Prostate gland (tissue), 2 donors: ENCODE measurements around the gene ZNF185. TPM values are rescaled to one million over a fixed set of nuclear protein-coding genes. Genes with fewer than 3 reads are reported as not detected.
A peak's percentile ranks its signal among the peaks of the same experiment; 100 is the strongest.

ENCODE experiments used
- DNase-seq: peaks from one replicate; pipeline ENCODE4 v3.0.0-alpha.2; 2019; ENCODE audit warnings: low spot score
- H3K27ac ChIP-seq, 2 donors: fragments of 200-600 bp; sonication (generic); 2 replicates each; pipeline ENCODE4 v1.5.1; 2017 to 2019
- H3K27me3 ChIP-seq: fragments of 200-600 bp; sonication (generic); replicated peaks from 2 replicates; pipeline ENCODE4 v1.5.1; 2019; ENCODE audit not compliant: insufficient read depth
- H3K36me3 ChIP-seq, 2 donors: fragments of 200-600 bp; sonication (generic); 1 replicate in 1 of 2; 2 replicates in 1 of 2; pipeline versions ENCODE4 v1.5.1 to v1.8.1; 2017 to 2019
- H3K4me1 ChIP-seq: fragments of 200-600 bp; sonication (generic); replicated peaks from 2 replicates; pipeline ENCODE4 v1.5.1; 2019
- H3K4me3 ChIP-seq, 2 donors: fragments of 200-600 bp; sonication (generic); 2 replicates each; pipeline ENCODE4 v1.5.1; 2017 to 2019
- H3K9me3 ChIP-seq: fragments of 200-600 bp; sonication (generic); 2 replicates; pipeline ENCODE4 v1.5.1; 2017
- CTCF ChIP-seq, 4 experiments: fragments of 200-600 bp in 2 of 4; fragments of 450-650 bp in 2 of 4; sonication (generic) in 2 of 4; IDR thresholded peaks; 1 replicate in 3 of 4; 2 replicates in 1 of 4; pipeline ENCODE4 v1.5.1; 2016 to 2019; ENCODE audit warnings: antibody characterized with exemption in 4 of 4, mild to moderate bottlenecking in 2 of 4, moderate library complexity in 2 of 4
- POLR2A ChIP-seq: fragments of 450-650 bp; IDR thresholded peaks from one replicate; pipeline ENCODE4 v1.6.1; 2016; ENCODE audit warnings: antibody characterized with exemption, mild to moderate bottlenecking
- POLR2AphosphoS5 ChIP-seq: sonication (generic); formaldehyde crosslinking; IDR thresholded peaks from one replicate; pipeline ENCODE4 v1.6.1; 2017; ENCODE audit warnings: antibody characterized with exemption
- WGBS: methylation state at CpG from one replicate; pipeline ENCODE4 v1.1.5; 2018; 5-methylcytosine and 5-hydroxymethylcytosine counted together
- intact Hi-C: fragments of 100-400 bp; cut with DNase I; formaldehyde crosslinking; loops from one replicate; pipeline ENCODE4 v1.14.2; 2022
- total RNA-seq, 2 donors: library from RNA; depleted of rRNA; stranded (reverse); fragments of >200 nt; gene quantifications; one replicate each; pipeline ENCODE4 v1.1.0, GENCODE V29; 2016

The ZNF185 gene
- total RNA-seq, 2 donors from 2014 or later: 20.3 to 27.1 TPM

GRCh38 chrX:152902502-152902820 is 4.6 kb downstream of the ZNF185 start:
- Histone ChIP-seq H3K4me1 (no peaks in the 10 kb centered on the region), H3K4me3 (no peak overlapping the region), H3K27ac (no peak overlapping the region), H3K9me3 (no peaks in the 10 kb centered on the region), H3K27me3 (no peaks in the 10 kb centered on the region), H3K36me3 (no peaks in the 10 kb centered on the region)
- 67% methylated on average over 4 of the region's 4 CpGs for WGBS
- TF ChIP-seq CTCF (IDR thresholded peaks at IDR 0.05) (no peak), POLR2AphosphoS5 (no peak), POLR2A (no peak)
- DNase-seq: no peak
- intact Hi-C loops: no loop called here

GRCh38 chrX:152903589-152903988 is 5.7 kb downstream of the ZNF185 start:
- no peaks in the 10 kb centered on the region for H3K4me1 ChIP-seq
- H3K27ac ChIP-seq: no peak overlapping the region
- intact Hi-C loops: no loop called here
- no peaks in the 10 kb centered on the region for H3K27me3 ChIP-seq
- no peak for DNase-seq
- H3K36me3 ChIP-seq: no peaks in the 10 kb centered on the region
- 60% methylated on average over 3 of the region's 9 CpGs for WGBS
- TF ChIP-seq POLR2AphosphoS5 (no peak), CTCF (IDR thresholded peaks at IDR 0.05) (no peak), POLR2A (no peak)
- H3K9me3 ChIP-seq: no peaks in the 10 kb centered on the region
- H3K4me3 ChIP-seq: no peak overlapping the region

GRCh38 chrX:152904151-152905080 is 6.5 kb downstream of the ZNF185 start:
- WGBS: 48% methylated on average over 14 of the region's 20 CpGs
- TF ChIP-seq POLR2A: no peak
- peak in 3 of 4 experiments; percentile 36 to 54 (median 42) for TF ChIP-seq CTCF (IDR thresholded peaks at IDR 0.05)
- DNase-seq: no peak
- H3K36me3 ChIP-seq: no peaks in the 10 kb centered on the region
- no peak overlapping the region for H3K27ac ChIP-seq
- intact Hi-C loops: no loop called here
- H3K27me3 ChIP-seq: no peaks in the 10 kb centered on the region
- no peaks in the 10 kb centered on the region for H3K9me3 ChIP-seq
- no peaks in the 10 kb centered on the region for H3K4me1 ChIP-seq
- H3K4me3 ChIP-seq: no peak overlapping the region

GRCh38 chrX:152905081-152905420 is 7.2 kb downstream of the ZNF185 start:
- no peak for DNase-seq
- WGBS: 84% methylated on average over 8 of the region's 8 CpGs
- H3K27ac ChIP-seq: no peak overlapping the region
- intact Hi-C loops: no loop called here
- no peaks in the 10 kb centered on the region for H3K36me3 ChIP-seq
- TF ChIP-seq CTCF (IDR thresholded peaks at IDR 0.05): no peak
- TF ChIP-seq POLR2A: no peak
- TF ChIP-seq POLR2AphosphoS5: no peak
- no peaks in the 10 kb centered on the region for H3K9me3 ChIP-seq
- no peaks in the 10 kb centered on the region for H3K27me3 ChIP-seq
- H3K4me1 ChIP-seq: no peaks in the 10 kb centered on the region
- H3K4me3 ChIP-seq: no peak overlapping the region

GRCh38 chrX:152907084-152907651 is 9.3 kb downstream of the ZNF185 start:
- no peaks in the 10 kb centered on the region for H3K27me3 ChIP-seq
- TF ChIP-seq POLR2AphosphoS5 (no peak), POLR2A (no peak), CTCF (IDR thresholded peaks at IDR 0.05) (no peak)
- WGBS: 59% methylated on average over 16 of the region's 17 CpGs
- no peaks in the 10 kb centered on the region for H3K36me3 ChIP-seq
- H3K4me3 ChIP-seq: no peak overlapping the region
- no peak overlapping the region for H3K27ac ChIP-seq
- DNase-seq: no peak
- no peaks in the 10 kb centered on the region for H3K9me3 ChIP-seq
- H3K4me1 ChIP-seq: no peaks in the 10 kb centered on the region
- intact Hi-C loops: no loop called here
